Skeletal muscle tissue (tissue), 4 donors: ENCODE results near the gene FAM241A. TPM values are rescaled to one million over a fixed set of nuclear protein-coding genes. Genes with fewer than 3 reads are reported as not detected.

ENCODE experiments used
- H3K27ac ChIP-seq: one replicate; pipeline ENCODE4 v1.7.0; 2013; ENCODE audit warnings: mild to moderate bottlenecking, low read depth, low read length, inconsistent platforms
- H3K27me3 ChIP-seq, 3 donors: one replicate each; pipeline ENCODE4 v1.7.0; 2013; ENCODE audit warnings: low read length in 3 of 3; ENCODE audit not compliant: control insufficient read depth in 3 of 3, insufficient read depth in 3 of 3
- H3K36me3 ChIP-seq, 3 donors: one replicate each; pipeline ENCODE4 v1.7.0; 2013; ENCODE audit warnings: low read length in 3 of 3; ENCODE audit not compliant: control insufficient read depth in 3 of 3, insufficient read depth in 3 of 3
- H3K4me1 ChIP-seq, 3 donors: one replicate each; pipeline ENCODE4 v1.7.0; 2013; ENCODE audit warnings: low read length in 3 of 3, mild to moderate bottlenecking in 3 of 3; ENCODE audit not compliant: control insufficient read depth in 3 of 3, insufficient read depth in 3 of 3
- H3K4me3 ChIP-seq, 3 donors: one replicate each; pipeline ENCODE4 v1.7.0; 2013; ENCODE audit warnings: low read length in 3 of 3
- H3K9ac ChIP-seq, 3 donors: one replicate each; pipeline ENCODE4 v1.7.0; 2013; ENCODE audit warnings: low read length in 3 of 3, mild to moderate bottlenecking in 3 of 3, moderate library complexity in 2 of 3, low read depth in 1 of 3
- H3K9me3 ChIP-seq, 3 donors: one replicate each; pipeline ENCODE4 v1.7.0; 2013; ENCODE audit warnings: low read length in 3 of 3; ENCODE audit not compliant: control insufficient read depth in 3 of 3
- total RNA-seq: library from RNA; depleted of rRNA; stranded (reverse); fragments of >200 nt; gene quantifications from one replicate; pipeline ENCODE4 v1.2.3, GENCODE V29; 2014
- donor health status: Osteomylitis.

The FAM241A gene
- total RNA-seq, 1 donor from 2014 or later: 2.1 TPM

GRCh38 chr4:112112590-112113170, 32.6 kb upstream of the FAM241A start:
- Histone ChIP-seq H3K4me1 (no peaks in the 10 kb centered on the region), H3K27ac (no peak overlapping the region), H3K4me3 (no peak overlapping the region), H3K36me3 (no peaks in the 10 kb centered on the region), H3K9ac (no peak overlapping the region), H3K9me3 (no peaks in the 10 kb centered on the region), H3K27me3 (no peaks in the 10 kb centered on the region)

- H3K4me1 ChIP-seq: no peaks in the 10 kb centered on the region
- H3K9me3 ChIP-seq: no peaks in the 10 kb centered on the region
- H3K27me3 ChIP-seq: no peaks in the 10 kb centered on the region
- no peak overlapping the region for H3K4me3 ChIP-seq
- no peak overlapping the region for H3K9ac ChIP-seq
- no peaks in the 10 kb centered on the region for H3K36me3 ChIP-seq
- H3K27ac ChIP-seq: no peak overlapping the region
Observed at GRCh38 chr4:112113864-112114263, 31.4 kb upstream of the FAM241A start.

- Histone ChIP-seq H3K9ac (no peak overlapping the region), H3K27ac (no peak overlapping the region), H3K4me1 (no peaks in the 10 kb centered on the region), H3K9me3 (no peaks in the 10 kb centered on the region), H3K4me3 (no peak overlapping the region), H3K36me3 (no peaks in the 10 kb centered on the region), H3K27me3 (no peaks in the 10 kb centered on the region)
Observed at GRCh38 chr4:112114452-112114851, 30.8 kb upstream of the FAM241A start.

- no peaks in the 10 kb centered on the region for H3K4me1 ChIP-seq
- H3K4me3 ChIP-seq: no peak overlapping the region
- H3K27ac ChIP-seq: no peak overlapping the region
- H3K9me3 ChIP-seq: no peaks in the 10 kb centered on the region
- H3K9ac ChIP-seq: no peak overlapping the region
- H3K36me3 ChIP-seq: no peaks in the 10 kb centered on the region
- H3K27me3 ChIP-seq: peaks cover 0 to under 1% (median 0%) of the 10 kb centered on the region in 3 donors
Observed at GRCh38 chr4:112118742-112119352, 26.4 kb upstream of the FAM241A start.

- H3K9ac ChIP-seq: no peak overlapping the region
- H3K27me3 ChIP-seq: peaks cover 0 to 2% (median 0%) of the 10 kb centered on the region in 3 donors
- no peaks in the 10 kb centered on the region for H3K4me1 ChIP-seq
- H3K27ac ChIP-seq: no peak overlapping the region
- no peaks in the 10 kb centered on the region for H3K36me3 ChIP-seq
- no peak overlapping the region for H3K4me3 ChIP-seq
- H3K9me3 ChIP-seq: no peaks in the 10 kb centered on the region
Observed at GRCh38 chr4:112119353-112119783, 25.9 kb upstream of the FAM241A start.

- Histone ChIP-seq H3K9ac (no peak overlapping the region), H3K27me3 (peaks cover 0 to 2% (median 0%) of the 10 kb centered on the region in 3 donors), H3K9me3 (no peaks in the 10 kb centered on the region), H3K4me3 (no peak overlapping the region), H3K4me1 (no peaks in the 10 kb centered on the region), H3K36me3 (no peaks in the 10 kb centered on the region), H3K27ac (no peak overlapping the region)
Observed at GRCh38 chr4:112120021-112120420, 25.2 kb upstream of the FAM241A start.

DNA sequence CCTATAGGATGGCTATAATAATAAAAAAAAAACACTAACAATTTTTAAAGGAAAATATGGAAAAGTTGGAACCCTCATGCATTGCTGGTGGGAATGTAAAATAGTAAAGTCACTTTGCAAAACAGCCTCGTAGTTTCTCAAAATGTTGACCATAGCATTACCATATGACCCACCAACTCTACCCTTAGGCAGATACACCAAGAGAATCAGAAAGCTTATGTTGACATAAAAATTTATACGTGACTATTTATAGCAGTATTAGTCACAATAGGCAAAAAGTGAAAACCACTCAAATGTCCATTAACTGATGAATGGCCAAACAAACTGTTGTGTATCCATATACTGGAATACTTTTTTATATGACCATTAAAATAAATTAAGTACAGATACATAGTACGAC, 19.8 kb upstream of the FAM241A start:
- Histone ChIP-seq H3K4me1 (no peaks in the 10 kb centered on the region), H3K9ac (no peak overlapping the region), H3K27me3 (peaks cover 0 to 2% (median 0%) of the 10 kb centered on the region in 3 donors), H3K9me3 (no peaks in the 10 kb centered on the region), H3K36me3 (no peaks in the 10 kb centered on the region), H3K4me3 (no peak overlapping the region), H3K27ac (no peak overlapping the region)

DNA sequence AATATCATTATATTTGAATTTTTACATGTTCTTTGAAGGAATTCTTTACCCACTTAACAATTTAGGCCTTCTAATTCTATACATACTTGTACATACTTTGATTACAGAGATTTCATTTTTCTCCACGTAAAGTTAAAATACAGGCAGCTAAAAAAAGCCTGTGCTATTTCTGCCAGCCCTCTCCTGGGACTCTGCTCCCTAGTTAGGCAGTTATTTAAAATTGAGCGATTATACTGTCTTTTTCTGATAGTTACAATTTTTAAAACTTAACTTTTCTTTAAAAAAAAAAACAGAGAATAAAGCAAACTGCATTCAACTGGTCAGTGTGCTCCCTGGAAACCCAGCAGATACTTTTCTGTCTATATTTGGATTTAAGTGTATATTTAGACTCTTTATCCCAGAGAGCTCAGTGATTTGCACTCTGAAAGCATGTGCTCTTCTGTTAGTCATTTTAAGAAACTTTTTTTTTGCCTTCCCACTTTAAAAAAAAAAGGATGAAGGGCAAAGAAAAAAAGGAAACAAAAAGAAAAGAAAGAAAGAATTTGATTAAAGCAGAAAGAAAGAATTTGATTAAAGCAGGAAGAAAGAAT, 18.1 kb upstream of the FAM241A start:
- H3K9me3 ChIP-seq: no peaks in the 10 kb centered on the region
- no peaks in the 10 kb centered on the region for H3K4me1 ChIP-seq
- H3K36me3 ChIP-seq: no peaks in the 10 kb centered on the region
- peaks cover 0 to 2% (median 0%) of the 10 kb centered on the region in 3 donors for H3K27me3 ChIP-seq
- H3K27ac ChIP-seq: no peak overlapping the region
- H3K9ac ChIP-seq: no peak overlapping the region
- H3K4me3 ChIP-seq: no peak overlapping the region

DNA sequence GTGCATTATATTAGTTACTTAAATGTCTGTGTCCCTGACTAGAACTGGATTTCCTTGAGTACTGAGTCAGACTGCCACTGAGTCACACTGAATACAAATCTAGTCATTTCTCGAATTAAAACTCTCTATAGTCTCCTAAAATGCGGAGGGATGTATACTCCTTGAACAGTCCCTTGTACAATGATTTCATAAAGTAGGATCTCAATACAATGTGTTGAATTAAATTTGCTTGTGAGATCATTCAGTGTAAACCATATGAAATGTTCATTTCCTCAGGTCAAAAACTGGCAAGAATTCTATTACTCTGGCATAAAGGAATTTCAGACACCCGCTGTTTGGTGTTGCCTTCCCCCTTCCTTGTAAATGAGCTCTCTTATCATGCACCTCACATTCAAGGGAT, 17.5 kb upstream of the FAM241A start:
- Histone ChIP-seq H3K9ac (no peak overlapping the region), H3K4me3 (no peak overlapping the region), H3K4me1 (no peaks in the 10 kb centered on the region), H3K27ac (no peak overlapping the region), H3K9me3 (no peaks in the 10 kb centered on the region), H3K36me3 (no peaks in the 10 kb centered on the region), H3K27me3 (peaks cover 0 to 2% (median 0%) of the 10 kb centered on the region in 3 donors)

- Histone ChIP-seq H3K4me3 (no peak overlapping the region), H3K27ac (no peak overlapping the region), H3K36me3 (no peaks in the 10 kb centered on the region), H3K4me1 (no peaks in the 10 kb centered on the region), H3K9me3 (no peaks in the 10 kb centered on the region), H3K9ac (no peak overlapping the region), H3K27me3 (peaks cover 0 to 2% (median 0%) of the 10 kb centered on the region in 3 donors)
Observed at GRCh38 chr4:112128452-112128851, 16.8 kb upstream of the FAM241A start.
